NCI-H2227 treated with DMSO at 0.1 percent for 48 hours (cell line): ENCODE measurements around the gene PPP1R1A.

Experiments
- DNase-seq: peaks from one replicate; lab custom pipeline; 2025; lab: John Stamatoyannopoulos, UW

PPP1R1A gene

GRCh38 chr12:54571193-54572188, 17.0 kb downstream of the PPP1R1A start:
- no peak for DNase-seq

- DNase-seq: no peak
Observed at GRCh38 chr12:54569995-54570528, 18.4 kb downstream of the PPP1R1A start.

- DNase-seq: no peak
Observed at GRCh38 chr12:54569072-54569471, 19.4 kb downstream of the PPP1R1A start.

DNA sequence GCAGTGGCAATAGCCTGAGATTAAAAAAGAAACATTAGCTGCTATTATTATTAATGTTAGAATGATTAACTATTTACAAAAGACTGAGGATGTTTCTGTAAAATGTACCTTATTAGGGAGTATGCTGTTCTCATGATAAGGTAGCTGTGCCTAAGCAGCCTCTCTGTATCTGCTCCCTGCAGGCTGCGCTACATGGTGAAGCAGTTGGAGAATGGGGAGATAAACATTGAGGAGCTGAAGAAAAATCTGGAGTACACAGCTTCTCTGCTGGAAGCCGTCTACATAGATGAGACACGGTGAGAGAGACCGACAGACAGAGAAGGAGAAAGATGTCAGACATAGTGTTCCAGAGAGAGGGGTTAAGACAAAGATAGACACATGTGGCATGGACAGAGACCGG, 21.7 kb downstream of the PPP1R1A start:
- no peak for DNase-seq

- DNase-seq: no peak
Observed at GRCh38 chr12:54565986-54566544, 22.4 kb downstream of the PPP1R1A start.

DNA sequence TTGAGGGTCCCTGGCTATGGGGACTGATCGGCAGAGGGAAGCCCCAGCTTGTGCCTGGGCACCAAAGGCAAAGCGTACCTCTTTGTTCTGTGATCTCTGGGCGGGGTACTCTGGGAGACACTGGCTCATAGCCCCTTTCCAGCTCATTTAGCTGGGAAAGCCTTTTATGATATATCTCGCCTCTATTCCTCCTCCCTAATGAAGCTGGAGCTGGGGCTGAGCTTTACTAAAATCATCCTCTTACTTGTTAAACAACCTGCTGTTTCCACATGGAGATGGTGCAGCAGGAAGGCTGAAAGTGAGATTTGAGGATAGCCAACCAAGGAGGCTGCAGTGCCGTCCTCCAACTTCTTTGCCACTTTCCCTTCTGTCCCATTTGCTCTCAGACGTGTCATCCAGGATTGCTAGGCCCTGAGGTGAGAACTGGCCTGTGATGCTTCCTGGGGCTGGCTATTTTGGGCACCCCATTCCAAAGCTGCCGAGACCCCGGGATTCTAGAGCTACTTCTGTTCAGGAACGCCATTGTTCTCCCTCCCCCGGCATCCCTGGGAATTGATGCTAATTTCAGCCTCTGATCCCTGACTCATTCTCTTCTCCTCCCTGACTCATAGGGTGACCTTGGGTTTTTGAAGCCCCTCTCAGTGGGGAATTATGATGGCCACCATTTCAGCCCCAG, 23.0 kb downstream of the PPP1R1A start:
- DNase-seq: no peak

DNA sequence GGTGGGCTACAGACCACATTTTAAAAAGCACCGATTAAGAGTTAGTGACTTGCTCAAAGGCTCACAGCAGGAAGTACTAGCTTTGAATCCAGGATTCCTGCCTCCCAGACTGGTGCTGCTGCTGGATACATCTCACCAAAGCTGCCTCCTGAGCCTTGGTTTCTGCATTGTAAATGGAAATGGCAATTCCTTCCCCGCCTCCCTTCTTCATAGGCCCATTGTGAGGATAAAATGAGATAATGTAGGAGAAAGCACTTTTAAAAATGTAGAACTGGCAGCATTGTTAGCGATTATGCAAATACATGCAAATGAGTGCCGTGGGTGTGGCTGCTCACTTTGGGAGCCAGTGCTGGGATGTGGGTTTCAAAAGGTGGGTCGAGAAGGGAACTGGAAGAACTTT, 23.7 kb downstream of the PPP1R1A start:
- no peak for DNase-seq

DNA sequence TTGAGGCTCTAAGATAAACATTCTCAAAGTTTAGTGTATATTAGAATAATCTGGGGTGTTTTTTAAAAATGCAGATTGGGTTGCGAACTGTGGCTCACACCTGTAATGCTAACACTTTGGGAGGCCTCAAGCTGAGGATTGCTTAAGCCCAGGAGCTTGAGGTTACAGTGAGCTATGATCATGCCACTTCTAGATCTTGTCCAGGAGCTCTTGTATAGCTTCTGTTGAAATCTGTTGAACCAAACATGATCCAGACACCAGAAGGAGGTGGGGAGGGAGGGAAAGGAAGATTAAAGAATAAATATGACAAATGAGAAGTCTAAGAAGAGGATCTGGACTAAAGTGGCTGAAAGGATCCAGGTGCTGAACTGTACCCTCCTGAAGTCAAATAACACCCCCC, 24.7 kb downstream of the PPP1R1A start:
- no peak for DNase-seq

GRCh38 chr12:54562750-54563356, 25.6 kb downstream of the PPP1R1A start:
- DNase-seq: no peak

DNA sequence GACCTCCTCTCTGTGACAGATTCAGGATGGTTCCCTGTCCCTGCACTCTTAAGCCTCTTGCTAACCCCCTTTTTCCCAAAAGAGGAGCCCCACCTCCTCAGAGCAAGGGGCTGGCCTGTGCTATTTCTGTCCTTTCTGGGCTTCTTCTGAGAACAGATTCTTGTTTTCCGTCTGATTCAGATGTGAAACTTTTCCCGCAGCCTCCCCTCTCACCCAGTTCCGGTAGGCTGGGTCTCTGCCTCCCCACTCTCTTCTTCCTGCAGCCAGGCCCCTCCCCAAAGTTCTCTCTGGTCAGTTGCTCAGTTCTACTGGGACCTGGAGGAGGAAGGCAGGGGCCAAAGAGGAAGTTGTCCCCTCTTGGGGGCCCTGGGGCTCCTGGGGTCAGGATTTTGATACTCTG, 27.3 kb downstream of the PPP1R1A start:
- DNase-seq: no peak

DNA sequence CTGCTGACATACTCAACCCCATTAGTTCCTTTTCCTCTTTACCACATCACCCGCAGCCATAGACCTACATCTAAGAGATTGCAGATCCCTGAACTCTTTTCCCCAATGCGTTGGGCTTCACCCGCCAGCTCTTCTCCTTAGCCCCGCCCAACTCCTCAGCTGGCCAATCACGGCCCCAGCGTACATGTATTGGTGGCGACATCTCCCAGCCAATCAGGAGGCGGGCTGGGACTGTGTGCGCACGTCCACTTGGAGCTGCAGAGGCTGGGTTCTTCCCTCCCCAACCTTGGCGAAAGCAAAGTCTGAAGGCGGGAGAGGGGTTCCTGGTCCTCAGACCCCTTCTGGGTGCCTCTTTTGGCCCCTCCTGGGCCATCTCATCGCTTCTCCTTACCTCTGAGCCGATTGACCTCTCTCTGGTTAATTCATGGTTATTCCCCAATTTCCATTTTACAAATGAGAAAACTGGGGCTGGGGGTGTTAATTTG, 28.0 kb downstream of the PPP1R1A start:
- peak; percentile 57 for DNase-seq

DNA sequence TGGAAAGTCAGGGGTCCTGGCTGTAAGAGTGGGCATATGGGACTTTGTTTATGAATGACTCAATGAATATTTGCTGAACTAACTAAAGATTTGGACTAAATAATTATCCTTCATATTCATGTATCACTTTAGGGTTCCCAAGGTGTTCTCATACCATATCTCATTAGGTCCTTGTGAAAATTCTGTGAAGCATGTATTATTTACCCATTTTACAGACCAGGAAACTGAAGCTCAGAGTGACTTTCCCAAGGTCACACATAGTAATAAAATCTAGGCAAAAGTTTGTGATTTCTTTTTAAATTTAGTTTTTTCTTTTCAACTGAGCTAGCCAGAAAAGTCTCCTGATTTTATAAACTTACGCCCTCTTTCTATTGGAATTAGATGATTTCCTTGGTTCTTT, 29.7 kb downstream of the PPP1R1A start:
- no peak for DNase-seq

GRCh38 chr12:54558311-54558710, 30.1 kb downstream of the PPP1R1A start:
- no peak for DNase-seq

- DNase-seq: peak; percentile 8
Observed at GRCh38 chr12:54555670-54556257, 32.7 kb downstream of the PPP1R1A start.

DNA sequence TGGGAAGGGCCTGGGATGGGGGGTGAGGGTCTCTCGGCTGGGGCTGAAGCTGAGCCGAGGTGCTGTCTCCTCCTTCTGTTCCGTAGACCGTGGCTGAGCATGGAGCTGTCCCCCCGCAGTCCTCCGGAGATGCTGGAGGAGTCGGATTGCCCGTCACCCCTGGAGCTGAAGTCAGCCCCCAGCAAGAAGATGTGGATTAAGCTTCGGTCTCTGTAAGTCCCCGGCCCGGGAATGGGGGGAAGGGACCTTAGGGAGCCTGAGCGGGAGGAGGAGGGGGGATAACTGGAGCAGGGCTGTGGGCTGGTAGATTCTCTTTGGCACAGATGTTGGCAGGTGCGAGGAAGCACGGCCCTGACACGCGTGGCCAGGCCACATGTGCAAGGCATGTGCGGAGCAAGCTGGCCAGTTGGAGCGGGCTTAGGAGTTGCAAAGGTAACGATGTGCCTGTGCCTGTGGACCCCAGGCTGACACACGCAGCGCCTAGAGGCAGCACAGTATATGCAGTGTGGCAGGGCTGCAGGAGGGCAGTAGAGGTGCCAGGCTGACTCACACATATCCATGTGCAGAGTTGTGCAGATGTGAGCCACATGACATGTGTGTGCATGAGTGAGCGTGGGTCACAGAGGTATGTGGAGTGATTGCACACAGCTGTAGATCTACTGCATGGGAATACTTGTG, 38.5 kb downstream of the PPP1R1A start:
- no peak for DNase-seq

DNA sequence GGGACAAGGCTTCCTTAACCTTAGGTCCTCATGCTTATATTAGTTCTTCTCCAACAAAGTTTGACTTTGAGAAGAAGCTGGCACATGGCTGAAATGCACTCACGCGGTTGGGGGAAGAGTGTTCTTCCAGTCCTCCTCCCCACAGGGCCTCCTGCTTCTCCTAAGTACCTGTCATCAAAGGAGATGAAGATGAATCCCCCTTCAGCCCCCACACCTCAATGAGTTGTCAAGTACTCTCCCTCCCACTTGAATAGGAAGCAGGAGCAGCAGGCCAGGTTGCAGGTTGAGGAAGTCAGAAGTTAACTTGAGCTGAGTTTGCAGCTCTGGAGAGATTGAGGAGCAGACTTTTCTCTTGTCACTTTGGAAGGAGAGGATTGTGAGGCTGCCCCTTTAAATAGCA, 41.9 kb downstream of the PPP1R1A start:
- no peak for DNase-seq

GRCh38 chr12:54544743-54545142, 43.7 kb downstream of the PPP1R1A start:
- no peak for DNase-seq

DNA sequence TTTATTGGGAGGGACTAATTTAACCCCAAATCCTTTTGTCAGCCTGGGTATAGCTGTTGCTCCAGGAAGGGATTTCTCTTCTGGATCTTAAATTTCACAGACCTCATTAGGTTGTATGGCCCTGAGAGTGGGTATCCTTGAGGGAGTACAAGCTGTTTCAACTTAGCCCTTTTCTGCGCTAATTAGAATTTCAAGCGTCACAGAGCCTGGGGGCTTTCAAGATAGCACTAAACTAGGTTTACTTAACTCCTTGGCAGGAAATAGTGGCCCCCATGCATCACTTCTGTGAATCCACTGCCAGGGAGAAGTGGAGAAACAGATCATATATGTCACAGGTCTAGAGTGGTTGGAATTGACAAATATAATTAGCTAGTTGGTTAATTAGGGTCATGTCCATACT, 44.9 kb downstream of the PPP1R1A start:
- DNase-seq: no peak

DNA sequence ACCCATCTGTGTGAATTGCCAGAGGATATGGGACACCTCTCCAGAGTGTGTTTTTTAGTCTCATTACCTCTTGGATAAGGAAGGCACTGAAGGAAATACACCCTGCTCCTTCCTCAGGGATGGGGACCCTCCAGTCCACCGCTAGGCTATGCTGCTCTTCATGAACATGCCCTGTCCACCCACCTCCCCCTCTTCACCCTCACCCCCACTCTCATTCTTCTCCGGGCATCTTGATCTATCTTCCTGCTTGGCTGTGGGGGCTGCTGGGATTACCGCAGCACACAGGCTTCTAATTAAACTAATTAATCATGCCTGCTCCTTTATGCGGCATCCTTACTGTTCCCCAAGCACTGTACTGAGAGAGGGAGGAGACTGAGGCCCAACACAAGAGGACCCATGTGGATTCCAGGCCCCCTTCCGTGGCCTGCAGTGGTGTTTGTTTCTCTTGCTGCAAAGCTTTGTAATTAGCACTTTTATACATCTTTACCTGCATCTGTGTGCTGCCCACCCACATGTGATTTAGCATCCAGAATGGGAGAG, 46.6 kb downstream of the PPP1R1A start:
- DNase-seq: no peak

DNA sequence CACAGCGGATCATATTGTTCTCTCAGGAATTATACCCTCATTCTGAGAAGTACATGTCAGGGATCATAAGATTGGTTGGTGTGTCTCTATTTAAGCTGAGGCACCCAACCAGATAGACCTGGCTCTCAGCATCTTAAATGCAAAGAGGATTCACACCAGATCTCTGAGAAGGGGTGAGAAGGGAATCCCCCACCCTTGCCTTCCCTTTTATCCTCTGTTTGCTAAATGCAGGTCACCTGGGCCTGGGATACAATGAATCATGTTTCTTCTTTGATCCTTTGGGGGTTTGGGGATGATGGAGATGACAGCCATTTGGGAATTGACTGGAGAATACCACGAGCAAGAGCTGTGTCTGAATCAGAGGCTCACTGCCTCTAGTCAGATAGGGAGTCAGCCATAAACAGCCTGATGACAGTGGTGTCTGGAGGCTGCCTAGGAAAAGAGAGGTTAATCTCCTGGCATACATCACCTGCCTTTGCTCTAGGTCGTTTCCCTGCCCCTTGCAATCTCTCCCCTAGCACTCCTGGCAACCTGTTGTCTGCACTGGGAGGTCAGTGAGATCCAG, 50.2 kb downstream of the PPP1R1A start:
- DNase-seq: no peak
